ENCODE results near the gene ATP6V1A. TPM values are rescaled to one million over a fixed set of nuclear protein-coding genes. Genes with fewer than 3 reads are reported as not detected.

ATP6V1A gene
- 113 TPM for total RNA-seq

GRCh38 chr3:113746548-113747282, at the start of gene ATP6V1A:
Gene ATP6V1A (plus strand): TSS chr3:113747035. CDS start chr3:113778754, 31,719 bp downstream.

DNA sequence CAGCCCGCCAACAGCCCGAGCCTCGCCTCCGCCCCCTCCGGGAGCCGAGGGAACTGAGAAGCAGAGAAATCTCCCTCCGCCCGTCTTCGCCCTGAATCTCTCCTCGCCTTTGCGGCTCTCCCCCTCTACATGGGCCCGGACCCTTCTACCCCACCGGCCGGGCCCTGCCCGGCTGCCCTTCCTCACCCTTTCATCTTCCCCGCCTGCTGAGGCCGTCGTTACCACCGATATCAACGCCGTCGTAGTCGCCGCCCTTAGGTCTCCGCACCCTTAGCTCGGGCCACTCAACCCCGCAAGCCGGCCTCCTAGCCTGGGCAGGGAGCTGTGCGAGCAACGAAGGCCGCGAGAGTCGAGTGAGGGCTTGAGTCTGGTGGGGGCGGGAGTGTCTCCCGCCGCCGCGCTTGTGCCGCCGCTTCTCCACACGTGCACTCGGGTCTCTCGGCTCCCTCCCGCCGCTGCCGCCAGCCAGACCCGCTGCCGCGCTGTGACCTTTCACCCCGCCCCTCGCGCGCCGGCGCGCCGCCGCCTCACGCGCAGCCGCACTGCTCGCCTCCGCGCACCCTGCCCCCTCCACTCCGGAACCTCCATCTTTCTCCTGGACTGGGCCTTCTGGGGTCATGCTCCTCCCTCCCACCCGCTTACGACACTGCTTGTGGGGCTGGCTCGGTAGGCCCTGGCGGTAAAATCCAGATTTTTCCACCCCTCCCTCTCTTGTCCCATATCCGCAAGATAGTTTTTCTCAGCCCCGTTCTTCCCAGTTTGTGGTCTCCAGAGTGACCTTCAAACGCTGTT, 883 bp upstream of the ATP6V1A start, which contains the start of gene NAA50:
Gene NAA50, minus strand, starts transcription at position 494 of the 792 bp plus-strand sequence. Its CDS starts 300 bp downstream, at position 194.

GRCh38 chr3:113838631-113839209, 91.9 kb downstream of the ATP6V1A start, which contains the start of gene GRAMD1C:
Gene GRAMD1C (plus strand): TSS chr3:113838788. CDS start chr3:113838910, 122 bp downstream.

Other genes starting within 250 kb of the ATP6V1A start
- gene SPICE1, start 231.9 kb upstream of the ATP6V1A start, total RNA-seq: 16.9 TPM
- gene SIDT1, start 214.5 kb upstream of the ATP6V1A start, total RNA-seq: 4.7 TPM
- gene USF3, start 50.4 kb upstream of the ATP6V1A start, total RNA-seq: 26.3 TPM
- 44.4 TPM for gene NAA50, start 786 bp upstream of the ATP6V1A start, total RNA-seq
- 13.1 TPM for gene GRAMD1C, start 91.8 kb downstream of the ATP6V1A start, total RNA-seq
- gene ZDHHC23, start 201.0 kb downstream of the ATP6V1A start, total RNA-seq: 18.8 TPM

Measured in parietal lobe (tissue), 1 donor.